H9 (cell line): Measurements from ENCODE around the gene DNAJC25. TPM values are rescaled to one million over a fixed set of nuclear protein-coding genes. Genes with fewer than 3 reads are reported as not detected.

Source experiments
- DNase-seq: peaks from one replicate; pipeline ENCODE4 v3.0.0-alpha.2; 2017
- H2AFZ ChIP-seq: one replicate; pipeline ENCODE4 v1.6.1; 2013; ENCODE audit warnings: mild to moderate bottlenecking, low read length, control low read depth, moderate library complexity
- H2AK5ac ChIP-seq: 2 replicates; pipeline ENCODE4 v1.6.1; 2013; ENCODE audit warnings: low read length, control low read depth, mixed read lengths; ENCODE audit not compliant: insufficient read length
- H2BK120ac ChIP-seq: one replicate; pipeline ENCODE4 v1.6.1; 2013; ENCODE audit warnings: low read depth, mild to moderate bottlenecking, low read length, control low read depth, inconsistent platforms; ENCODE audit not compliant: poor library complexity, severe bottlenecking
- H2BK12ac ChIP-seq: 2 replicates; pipeline ENCODE4 v1.6.1; 2013; ENCODE audit warnings: low read length, control low read depth, mixed read lengths, low read depth; ENCODE audit not compliant: insufficient read length
- H2BK15ac ChIP-seq: 2 replicates; pipeline ENCODE4 v1.6.1; 2013; ENCODE audit warnings: low read depth, low read length, control low read depth
- H2BK20ac ChIP-seq: one replicate; pipeline ENCODE4 v1.6.1; 2013; ENCODE audit warnings: low read depth, mild to moderate bottlenecking, low read length, control low read depth, inconsistent platforms; ENCODE audit not compliant: poor library complexity, severe bottlenecking
- H2BK5ac ChIP-seq: 2 replicates; pipeline ENCODE4 v1.6.1; 2013; ENCODE audit warnings: low read length, control low read depth, mixed read lengths; ENCODE audit not compliant: insufficient read length
- H3K14ac ChIP-seq: 2 replicates; pipeline ENCODE4 v1.6.1; 2013; ENCODE audit warnings: low read length, control low read depth; ENCODE audit not compliant: insufficient read depth
- H3K18ac ChIP-seq: 2 replicates; pipeline ENCODE4 v1.6.1; 2013; ENCODE audit warnings: low read depth, mild to moderate bottlenecking, mixed read lengths, low read length, control low read depth; ENCODE audit not compliant: insufficient read length
- H3K23ac ChIP-seq: 2 replicates; pipeline ENCODE4 v1.6.1; 2013; ENCODE audit warnings: low read length, control low read depth, mixed read lengths, low read depth; ENCODE audit not compliant: insufficient read length
- H3K23me2 ChIP-seq: 2 replicates; pipeline ENCODE4 v1.6.1; 2013; ENCODE audit warnings: low read depth, mild to moderate bottlenecking, mixed read lengths, low read length, control low read depth; ENCODE audit not compliant: insufficient read length, poor library complexity, severe bottlenecking
- H3K27ac ChIP-seq: 2 replicates; pipeline ENCODE4 v1.5.1; 2013; ENCODE audit warnings: low read length, control low read depth, mixed read lengths, low read depth; ENCODE audit not compliant: insufficient read length
- H3K27me3 ChIP-seq: 2 replicates; pipeline ENCODE4 v1.6.1; 2013; ENCODE audit warnings: low read length, control low read depth, inconsistent platforms; ENCODE audit not compliant: insufficient read depth
- H3K4ac ChIP-seq: 2 replicates; pipeline ENCODE4 v1.6.1; 2013; ENCODE audit warnings: low read depth, mild to moderate bottlenecking, control low read depth, inconsistent platforms, low read length, moderate library complexity
- H3K4me1 ChIP-seq: 2 replicates; pipeline ENCODE4 v1.6.1; 2013; ENCODE audit warnings: low read length, control low read depth, inconsistent platforms; ENCODE audit not compliant: insufficient read depth
- H3K4me2 ChIP-seq: 2 replicates; pipeline ENCODE4 v1.6.1; 2013; ENCODE audit warnings: low read length, control low read depth, mixed read lengths; ENCODE audit not compliant: insufficient read length, insufficient read depth
- H3K56ac ChIP-seq: 2 replicates; pipeline ENCODE4 v1.6.1; 2013; ENCODE audit warnings: low read depth, mild to moderate bottlenecking, mixed read lengths, low read length, control low read depth; ENCODE audit not compliant: insufficient read length
- H3K79me1 ChIP-seq: 2 replicates; pipeline ENCODE4 v1.6.1; 2013; ENCODE audit warnings: low read depth, mild to moderate bottlenecking, moderate library complexity, low read length, control low read depth, inconsistent platforms; ENCODE audit not compliant: insufficient read depth, poor library complexity, severe bottlenecking
- H3K79me2 ChIP-seq: 2 replicates; pipeline ENCODE4 v1.6.1; 2013; ENCODE audit warnings: low read length, control low read depth, inconsistent platforms; ENCODE audit not compliant: insufficient read depth
- H3K9ac ChIP-seq: 2 replicates; pipeline ENCODE4 v1.6.1; 2013; ENCODE audit warnings: low read length, control low read depth, mixed read lengths; ENCODE audit not compliant: insufficient read length; ENCODE audit errors: extremely low read depth
- H3K9me3 ChIP-seq: one replicate; pipeline ENCODE4 v1.6.1; 2013; ENCODE audit warnings: low read depth, low read length, inconsistent platforms; ENCODE audit not compliant: control insufficient read depth
- H3T11ph ChIP-seq: one replicate; pipeline ENCODE4 v1.6.1; 2013; ENCODE audit warnings: mild to moderate bottlenecking, low read length, control low read depth, inconsistent platforms
- H4K20me1 ChIP-seq: one replicate; pipeline ENCODE4 v1.6.1; 2013; ENCODE audit not compliant: control insufficient read depth, insufficient read length, insufficient read depth
- H4K5ac ChIP-seq: 2 replicates; pipeline ENCODE4 v1.6.1; 2013; ENCODE audit warnings: low read depth, mild to moderate bottlenecking, mixed read lengths, low read length, control low read depth; ENCODE audit not compliant: insufficient read length
- H4K8ac ChIP-seq: replicated peaks from 2 replicates; pipeline ENCODE4 v1.6.1; 2013; ENCODE audit warnings: low read length, control low read depth, mixed read lengths, low read depth; ENCODE audit not compliant: insufficient read length
- H4K91ac ChIP-seq: 2 replicates; pipeline ENCODE4 v1.6.1; 2013; ENCODE audit warnings: low read depth, mild to moderate bottlenecking, moderate library complexity, mixed read lengths, low read length, control low read depth; ENCODE audit not compliant: insufficient read length
- H3K27ac Mint-ChIP-seq, 3 experiments: 2 replicates in 2 of 3; 3 replicates in 1 of 3; pipeline ENCODE4 v1.8.0; 2020 to 2021; ENCODE audit warnings: mixed read lengths in 3 of 3, mild to moderate bottlenecking in 1 of 3, moderate library complexity in 1 of 3
- H3K27me3 Mint-ChIP-seq: 2 replicates; pipeline ENCODE4 v1.8.0; 2021; ENCODE audit warnings: low read depth, mild to moderate bottlenecking, moderate library complexity, mixed read lengths
- H3K36me3 Mint-ChIP-seq, 3 experiments: 2 replicates in 2 of 3; 3 replicates in 1 of 3; pipeline ENCODE4 v1.8.0; 2020 to 2021; ENCODE audit warnings: low read depth in 3 of 3, mixed read lengths in 3 of 3; ENCODE audit not compliant: insufficient read depth in 1 of 3
- H3K4me1 Mint-ChIP-seq, 2 experiments: 2 replicates each; pipeline ENCODE4 v1.8.0; 2020; ENCODE audit warnings: mixed read lengths in 2 of 2
- H3K4me3 Mint-ChIP-seq, 2 experiments: 2 replicates in 1 of 2; 3 replicates in 1 of 2; pipeline ENCODE4 v1.8.0; 2020 to 2021; ENCODE audit warnings: mild to moderate bottlenecking in 2 of 2, mixed read lengths in 2 of 2, moderate library complexity in 1 of 2
- H3K9me3 Mint-ChIP-seq, 2 experiments: 2 replicates in 1 of 2; 3 replicates in 1 of 2; pipeline ENCODE4 v1.8.0; 2020; ENCODE audit warnings: mild to moderate bottlenecking in 2 of 2, mixed read lengths in 2 of 2, moderate library complexity in 1 of 2
- CTCF ChIP-seq: fragments of 200-600 bp; sonication (generic); conservative IDR thresholded peaks from 3 replicates; pipeline ENCODE4 v1.8.0; 2021; ENCODE audit warnings: antibody characterized with exemption, mild to moderate bottlenecking
- WGBS: extraction: QIAGEN DNeasy Blood & Tissue Kit; methylation state at CpG from one replicate; pipeline ENCODE4 v1.1.7; 2013; ENCODE audit warnings: missing lambda C conversion rate, low lambda C conversion rate, mixed read lengths; ENCODE audit not compliant: insufficient read length; ENCODE audit errors: extremely low coverage; 5-methylcytosine and 5-hydroxymethylcytosine counted together
- total RNA-seq: library from RNA; stranded (reverse); gene quantifications from 2 replicates; pipeline ENCODE4 v1.2.1, GENCODE V29; 2021

The DNAJC25 gene
- total RNA-seq, 1 experiment from 2014 or later = 7.6 TPM

- no peak overlapping the region for H3K27ac ChIP-seq
- H3K23me2 ChIP-seq = peaks cover 18% of the 10 kb centered on the region
- H3K36me3 Mint-ChIP-seq = peaks cover 6 to 26% (median 20%) of the 10 kb centered on the region in 3 experiments
- no peaks in the 10 kb centered on the region for H3K9me3 Mint-ChIP-seq
- no peak overlapping the region for H3K9ac ChIP-seq
- no peak for DNase-seq
- H4K91ac ChIP-seq = no peak overlapping the region
- H3K9me3 ChIP-seq = no peaks in the 10 kb centered on the region
- H3K4me1 ChIP-seq = no peaks in the 10 kb centered on the region
- H2BK120ac ChIP-seq = no peak overlapping the region
- no peak overlapping the region for H3K4ac ChIP-seq
- H3K4me1 Mint-ChIP-seq = peaks cover 6 to 10% of the 10 kb centered on the region in 2 experiments; a peak in 3 of 4 replicates
- peak overlapping the region; percentile 100 for H3K4me2 ChIP-seq
- TF ChIP-seq CTCF = no peak
- H3K56ac ChIP-seq = no peak overlapping the region
- H3K27ac Mint-ChIP-seq = peak overlapping the region in 1 of 3 experiments; percentile 92; a peak in 1 of 7 replicates
- H2BK12ac ChIP-seq = no peak overlapping the region
- no peaks in the 10 kb centered on the region for H3K27me3 ChIP-seq
- H3K79me1 ChIP-seq = no peaks in the 10 kb centered on the region
- no peak overlapping the region for H4K8ac ChIP-seq
- no peak overlapping the region for H2AK5ac ChIP-seq
- H2BK20ac ChIP-seq = no peak overlapping the region
- no peak overlapping the region for H4K5ac ChIP-seq
- no peak overlapping the region for H3K23ac ChIP-seq
- H3K14ac ChIP-seq = no peak overlapping the region; the same call in 1 of the 2 replicates
- no peak overlapping the region for H3T11ph ChIP-seq
- no CpG with 5 or more reads among the region's 17 CpGs for WGBS
- H2BK15ac ChIP-seq = no peak overlapping the region
- no peaks in the 10 kb centered on the region for H4K20me1 ChIP-seq
- peak overlapping the region; percentile 82 to 90 for H3K4me3 Mint-ChIP-seq
- no peak overlapping the region for H2BK5ac ChIP-seq
- no peak overlapping the region for H2AFZ ChIP-seq
- H3K18ac ChIP-seq = no peak overlapping the region
- H3K79me2 ChIP-seq = no peaks in the 10 kb centered on the region
- H3K27me3 Mint-ChIP-seq = peaks cover 12% of the 10 kb centered on the region
These were observed 31.2 kb upstream of the DNAJC25 start for GRCh38 chr9:111599955-111600343.
